ENCODE results near the gene CCDC127.
A peak's percentile ranks its signal among the peaks of the same experiment; 100 is the strongest.
"Not testable (repeated sequence)": the region's sequence is repeated elsewhere in the genome, so short reads cannot be mapped to it uniquely, and the experiment has no call there.

Gene CCDC127

DNA sequence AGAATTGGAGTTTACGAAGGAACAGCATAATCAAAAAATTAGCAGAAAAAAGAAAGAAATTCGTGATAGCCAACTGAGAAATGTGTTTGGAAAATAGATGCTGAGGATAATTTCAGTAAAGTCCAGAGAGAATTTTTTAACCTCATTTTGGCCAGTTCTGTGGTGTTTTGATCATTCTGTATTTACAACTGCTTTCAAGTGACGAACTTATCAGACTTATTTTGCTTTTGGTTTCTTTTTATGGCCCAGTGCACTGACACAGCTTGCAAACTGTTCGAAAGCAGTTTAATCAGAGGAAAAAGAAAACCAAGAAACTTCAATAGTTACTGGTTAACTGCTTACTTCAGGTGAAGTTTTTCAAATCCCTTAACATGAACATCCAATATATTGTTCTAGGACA is 2.0 kb upstream of the CCDC127 start:
- Histone ChIP-seq H3K4me1 (ENCODE audit: control insufficient read depth, low read length) (peaks cover 43% of the 10 kb centered on the region), H3K36me3 (ENCODE audit: control insufficient read depth, low read length) (peaks cover 59% of the 10 kb centered on the region), H3K27ac (ENCODE audit: low read depth, low read length) (no peak overlapping the region), H3F3A (ENCODE audit: control insufficient read depth, insufficient read depth) (no peaks in the 10 kb centered on the region), H3K27me3 (ENCODE audit: control insufficient read depth, low read length) (no peaks in the 10 kb centered on the region), H4K20me1 (ENCODE audit: control insufficient read depth, insufficient read depth, low read depth, low read length) (peaks cover 22% of the 10 kb centered on the region), H3K9me2 (replicated peaks; ENCODE audit: control insufficient read depth, low read length) (no peaks in the 10 kb centered on the region), H3K4me3 (ENCODE audit: low read length) (peak overlapping the region; percentile 86), H3K79me2 (ENCODE audit: control insufficient read depth, low read length) (peaks cover 93% of the 10 kb centered on the region), H3K4me2 (ENCODE audit: low read length) (peak overlapping the region; percentile 71), H3K9me3 (ENCODE audit: control insufficient read depth, insufficient read depth, low read length) (no peaks in the 10 kb centered on the region)
- no peak for TF ChIP-seq EZH2phosphoT487 (IDR thresholded peaks at IDR 0.05; ENCODE audit: borderline replicate concordance, low read length)
- TF ChIP-seq CTCF (IDR thresholded peaks at IDR 0.05; ENCODE audit: low read depth, low read length, poor library complexity, severe bottlenecking), result no peak

DNA sequence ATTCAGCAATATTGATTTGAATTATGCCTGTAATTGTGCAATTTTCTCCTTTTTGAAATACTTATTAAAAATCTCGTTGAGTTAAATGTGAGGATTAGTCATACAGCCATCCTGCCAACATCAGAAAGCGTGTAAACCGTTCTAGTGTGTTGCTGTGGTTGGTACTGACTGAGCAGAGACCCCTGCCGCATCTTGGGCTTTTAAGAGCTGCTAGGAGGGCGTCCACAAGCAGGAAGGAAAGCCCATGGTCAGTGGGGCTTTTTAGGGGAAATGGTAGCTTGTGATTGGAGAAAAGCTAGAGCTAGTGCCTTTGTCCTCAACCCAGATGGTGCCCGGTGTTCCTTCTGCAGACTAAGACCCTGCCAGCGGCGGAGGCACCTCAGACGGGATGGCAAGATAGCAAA is 1.5 kb upstream of the CCDC127 start:
- H4K20me1 ChIP-seq (ENCODE audit: control insufficient read depth, insufficient read depth, low read depth, low read length), result peaks cover 22% of the 10 kb centered on the region
- no peaks in the 10 kb centered on the region for H3K9me3 ChIP-seq (ENCODE audit: control insufficient read depth, insufficient read depth, low read length)
- H3K36me3 ChIP-seq (ENCODE audit: control insufficient read depth, low read length), result peaks cover 57% of the 10 kb centered on the region
- H3K4me1 ChIP-seq (ENCODE audit: control insufficient read depth, low read length), result peaks cover 46% of the 10 kb centered on the region
- no peaks in the 10 kb centered on the region for H3K9me2 ChIP-seq (replicated peaks; ENCODE audit: control insufficient read depth, low read length)
- peak overlapping the region; percentile 71 for H3K4me2 ChIP-seq (ENCODE audit: low read length)
- H3K27me3 ChIP-seq (ENCODE audit: control insufficient read depth, low read length), result no peaks in the 10 kb centered on the region
- no peak for TF ChIP-seq CTCF (IDR thresholded peaks at IDR 0.05; ENCODE audit: low read depth, low read length, poor library complexity, severe bottlenecking)
- no peak for TF ChIP-seq EZH2phosphoT487 (IDR thresholded peaks at IDR 0.05; ENCODE audit: borderline replicate concordance, low read length)
- no peaks in the 10 kb centered on the region for H3F3A ChIP-seq (ENCODE audit: control insufficient read depth, insufficient read depth)
- H3K27ac ChIP-seq (ENCODE audit: low read depth, low read length), result no peak overlapping the region
- H3K4me3 ChIP-seq (ENCODE audit: low read length), result peak overlapping the region; percentile 86
- peaks cover 92% of the 10 kb centered on the region for H3K79me2 ChIP-seq (ENCODE audit: control insufficient read depth, low read length)

DNA sequence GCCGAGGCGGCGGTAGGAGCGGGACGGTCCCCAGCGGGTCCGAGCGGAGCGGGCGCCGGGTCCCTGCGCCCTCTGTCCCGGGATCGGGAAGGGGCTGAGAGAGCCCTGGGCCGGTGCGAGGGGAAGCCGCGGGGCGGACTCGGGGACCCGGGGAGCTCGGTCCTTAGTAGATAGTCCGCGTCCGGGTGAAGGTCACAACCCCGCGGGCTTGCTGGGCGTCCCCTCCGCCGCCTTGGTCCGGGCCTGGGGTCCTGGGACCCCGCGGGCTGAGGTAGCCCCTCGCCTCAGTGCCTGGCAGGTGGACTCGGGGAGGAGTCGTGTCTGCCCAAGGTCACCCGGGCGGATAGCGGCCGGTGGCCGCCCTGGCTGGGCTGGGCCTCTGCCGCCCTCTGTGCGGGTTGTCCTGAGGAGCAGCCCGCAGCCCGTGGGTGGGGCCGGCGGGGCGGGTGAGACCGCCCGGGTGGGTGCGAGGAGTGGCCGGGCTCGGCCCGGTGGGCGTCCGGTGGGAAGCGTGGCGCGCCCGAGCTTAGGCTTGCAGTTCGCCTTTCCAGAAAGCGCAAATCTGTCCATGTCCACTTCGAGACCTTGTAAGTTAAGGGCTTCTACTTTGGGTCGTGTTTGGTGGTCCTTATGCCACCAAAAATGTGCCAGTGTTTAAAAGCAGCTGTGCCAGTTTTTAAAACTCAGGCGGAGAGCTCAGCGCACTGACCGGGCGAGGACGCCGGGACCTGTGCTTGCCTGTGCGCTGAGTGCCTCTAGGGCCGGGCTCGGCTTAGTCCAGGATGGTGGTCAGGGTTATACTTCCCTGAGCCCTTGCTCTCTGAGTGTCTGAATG is 721 bp upstream of the CCDC127 start:
- Histone ChIP-seq H3K9me2 (replicated peaks; ENCODE audit: control insufficient read depth, low read length) (no peaks in the 10 kb centered on the region), H3K4me1 (ENCODE audit: control insufficient read depth, low read length) (peaks cover 53% of the 10 kb centered on the region), H3K4me2 (ENCODE audit: low read length) (peak overlapping the region; percentile 71), H3K4me3 (ENCODE audit: low read length) (peak overlapping the region; percentile 86), H3K9me3 (ENCODE audit: control insufficient read depth, insufficient read depth, low read length) (no peaks in the 10 kb centered on the region), H4K20me1 (ENCODE audit: control insufficient read depth, insufficient read depth, low read depth, low read length) (peaks cover 22% of the 10 kb centered on the region), H3K36me3 (ENCODE audit: control insufficient read depth, low read length) (peaks cover 56% of the 10 kb centered on the region), H3F3A (ENCODE audit: control insufficient read depth, insufficient read depth) (no peaks in the 10 kb centered on the region), H3K27me3 (ENCODE audit: control insufficient read depth, low read length) (no peaks in the 10 kb centered on the region), H3K79me2 (ENCODE audit: control insufficient read depth, low read length) (peaks cover 92% of the 10 kb centered on the region), H3K27ac (ENCODE audit: low read depth, low read length) (peak overlapping the region; percentile 65)
- TF ChIP-seq CTCF (IDR thresholded peaks at IDR 0.05; ENCODE audit: low read depth, low read length, poor library complexity, severe bottlenecking) (no peak), EZH2phosphoT487 (IDR thresholded peaks at IDR 0.05; ENCODE audit: borderline replicate concordance, low read length) (no peak)

GRCh38 chr5:216076-216475 is 1.9 kb downstream of the CCDC127 start:
- H3K79me2 ChIP-seq (ENCODE audit: control insufficient read depth, low read length), result peaks cover 71% of the 10 kb centered on the region
- H3K4me3 ChIP-seq (ENCODE audit: low read length); H3K9me2 ChIP-seq (replicated peaks; ENCODE audit: control insufficient read depth, low read length); H3K27me3 ChIP-seq (ENCODE audit: control insufficient read depth, low read length); H3K27ac ChIP-seq (ENCODE audit: low read depth, low read length); H3K9me3 ChIP-seq (ENCODE audit: control insufficient read depth, insufficient read depth, low read length); H3F3A ChIP-seq (ENCODE audit: control insufficient read depth, insufficient read depth): not testable (repeated sequence)
- H4K20me1 ChIP-seq (ENCODE audit: control insufficient read depth, insufficient read depth, low read depth, low read length), result peaks cover 15% of the 10 kb centered on the region
- H3K4me1 ChIP-seq (ENCODE audit: control insufficient read depth, low read length), result peaks cover 40% of the 10 kb centered on the region
- peaks cover 37% of the 10 kb centered on the region for H3K36me3 ChIP-seq (ENCODE audit: control insufficient read depth, low read length)
- H3K4me2 ChIP-seq (ENCODE audit: low read length), result peak overlapping the region; percentile 53

- not testable (repeated sequence) for H3F3A ChIP-seq (ENCODE audit: control insufficient read depth, insufficient read depth); H4K20me1 ChIP-seq (ENCODE audit: control insufficient read depth, insufficient read depth, low read depth, low read length); H3K9me3 ChIP-seq (ENCODE audit: control insufficient read depth, insufficient read depth, low read length); H3K27me3 ChIP-seq (ENCODE audit: control insufficient read depth, low read length); H3K9me2 ChIP-seq (replicated peaks; ENCODE audit: control insufficient read depth, low read length)
- Histone ChIP-seq H3K36me3 (ENCODE audit: control insufficient read depth, low read length) (peaks cover 32% of the 10 kb centered on the region), H3K4me2 (ENCODE audit: low read length) (peak overlapping the region; percentile 53), H3K4me1 (ENCODE audit: control insufficient read depth, low read length) (peaks cover 34% of the 10 kb centered on the region), H3K4me3 (ENCODE audit: low read length) (peak overlapping the region; percentile 19; the same call in 1 of the 2 replicates), H3K27ac (ENCODE audit: low read depth, low read length) (0 out of 2 replicates have a peak overlapping the region, but pooled peaks have one; percentile 18), H3K79me2 (ENCODE audit: control insufficient read depth, low read length) (peaks cover 66% of the 10 kb centered on the region)
Measured at GRCh38 chr5:215256-215655, 2.7 kb downstream of the CCDC127 start.

Measured in DOHH2 (cell line).